HG03457 (cell line): ENCODE results near the gene ITGA1.
"Not testable (repeated sequence)": the region's sequence is repeated elsewhere in the genome, so short reads cannot be mapped to it uniquely, and the experiment has no call there.

Source experiments
- ATAC-seq: cut with Tn5 transposase; IDR thresholded peaks from one replicate; pipeline ENCODE4 v1.9.1; 2021; ENCODE audit warnings: moderate number of reproducible peaks; ENCODE audit not compliant: unreplicated experiment

ITGA1 gene

DNA sequence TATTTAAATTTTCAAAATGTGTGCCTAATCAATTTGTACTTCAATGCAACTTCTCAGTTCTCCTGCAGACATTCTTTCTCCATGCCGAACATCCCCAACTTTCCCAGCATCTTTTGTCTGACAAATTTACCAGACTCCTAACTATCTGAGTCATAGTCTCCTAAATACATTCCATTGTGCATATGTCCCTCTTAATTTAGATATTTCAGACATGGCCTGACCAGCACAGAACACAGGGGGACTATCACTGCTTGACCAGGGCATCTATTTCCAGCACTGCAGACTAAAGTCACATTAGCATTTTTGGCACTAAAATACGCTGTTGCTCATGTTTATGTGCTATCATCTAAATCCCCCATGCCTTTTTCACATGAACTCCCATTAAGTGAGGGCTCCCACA is 71.9 kb downstream of the ITGA1 start:
- ATAC-seq: no peak

DNA sequence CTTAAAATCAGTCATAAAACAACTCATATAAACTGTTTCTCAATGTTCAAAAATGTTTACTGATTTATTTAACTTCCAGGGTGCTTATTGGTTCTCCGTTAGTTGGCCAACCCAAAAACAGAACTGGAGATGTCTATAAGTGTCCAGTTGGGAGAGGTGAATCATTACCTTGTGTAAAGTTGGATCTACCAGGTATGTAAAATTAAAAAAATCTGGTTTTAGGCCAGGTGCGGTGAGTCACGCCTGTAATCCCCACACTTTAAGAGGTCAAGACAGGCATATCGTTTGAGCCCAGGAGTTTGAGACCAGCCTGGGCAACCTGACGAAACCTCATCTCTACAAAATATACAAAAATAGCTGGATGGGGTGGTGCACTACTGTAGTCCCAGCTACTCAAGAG is 73.7 kb downstream of the ITGA1 start:
- no peak for ATAC-seq

DNA sequence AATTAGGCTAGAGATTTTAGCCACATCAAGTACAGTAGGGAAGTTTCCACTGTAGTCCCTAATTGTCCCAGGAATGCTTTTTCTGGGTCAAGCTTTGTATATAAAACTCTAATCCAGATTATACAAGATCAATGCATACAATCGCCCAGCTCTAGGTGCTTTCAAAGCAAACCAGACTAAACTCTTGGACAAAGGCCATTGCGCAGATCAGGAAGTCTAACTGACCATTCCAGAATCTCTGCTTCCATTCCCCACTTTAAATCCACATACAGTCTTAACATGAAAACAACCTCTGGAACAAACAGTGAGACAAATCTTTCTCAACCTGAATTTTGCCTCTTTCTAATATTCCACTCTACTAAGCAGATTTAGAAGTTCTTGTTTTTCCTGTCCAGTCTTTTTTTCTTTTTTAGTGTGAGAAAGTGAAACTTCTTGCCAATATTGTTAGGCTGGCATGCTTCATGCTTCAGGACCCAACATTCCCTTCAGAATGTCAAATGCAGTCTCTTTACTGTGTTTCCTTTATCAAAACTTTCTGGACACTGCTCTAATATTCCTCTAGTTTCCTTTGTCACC is 76.1 kb downstream of the ITGA1 start:
- no peak for ATAC-seq

DNA sequence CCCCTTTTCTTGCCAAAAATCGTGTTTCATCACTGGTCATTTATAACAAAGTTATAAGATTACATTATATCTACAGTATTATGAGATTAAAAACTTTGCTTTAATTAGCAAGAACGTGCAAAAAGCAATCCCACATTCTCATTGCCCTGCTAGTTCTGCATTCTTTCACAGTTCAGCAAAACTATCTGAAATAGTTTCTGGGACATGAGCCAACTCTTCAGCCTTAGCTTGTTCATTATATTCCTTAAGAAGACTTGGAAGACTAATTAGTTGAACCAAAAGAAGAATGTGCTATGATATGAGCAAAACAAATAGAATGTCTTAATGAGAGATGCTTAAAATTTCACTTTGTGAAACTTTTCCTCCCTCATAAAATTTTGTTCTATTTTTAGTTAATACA is 76.7 kb downstream of the ITGA1 start:
- ATAC-seq: no peak

DNA sequence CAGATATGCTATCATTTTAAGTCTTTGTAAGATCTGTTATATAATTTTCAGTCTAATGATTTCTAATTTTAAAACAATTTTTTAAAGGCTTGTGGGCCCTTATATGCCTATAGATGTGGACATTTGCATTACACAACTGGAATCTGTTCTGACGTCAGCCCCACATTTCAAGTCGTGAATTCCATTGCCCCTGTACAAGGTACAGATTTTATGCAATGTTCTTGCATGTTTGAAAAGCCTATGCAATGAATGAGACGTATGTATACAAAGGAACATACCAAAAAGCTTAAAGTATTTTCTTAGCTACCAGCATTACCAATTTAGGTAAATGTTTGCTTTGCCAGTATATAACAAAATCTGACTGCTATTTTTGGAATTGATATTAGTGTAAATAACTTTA is 77.2 kb downstream of the ITGA1 start:
- no peak for ATAC-seq

DNA sequence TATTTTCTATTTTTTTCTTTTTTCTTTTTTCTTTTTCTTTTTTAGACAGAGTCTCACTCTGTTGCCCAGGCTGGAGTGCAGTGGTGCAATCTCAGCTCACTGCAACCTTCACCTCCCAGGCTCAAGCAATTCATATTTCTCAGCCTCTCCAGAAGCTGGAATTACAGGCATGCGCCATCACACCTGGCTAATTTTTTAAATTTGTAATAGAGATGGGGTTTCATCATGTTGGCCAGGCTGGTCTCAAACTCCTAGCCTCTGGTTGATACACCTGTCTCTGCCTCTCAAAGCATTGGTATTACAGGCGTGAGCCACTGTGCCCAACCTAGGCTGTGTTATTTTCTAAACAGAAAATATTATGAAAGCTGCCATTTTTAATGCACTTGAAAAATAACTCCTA is 78.3 kb downstream of the ITGA1 start:
- not testable (repeated sequence) for ATAC-seq

DNA sequence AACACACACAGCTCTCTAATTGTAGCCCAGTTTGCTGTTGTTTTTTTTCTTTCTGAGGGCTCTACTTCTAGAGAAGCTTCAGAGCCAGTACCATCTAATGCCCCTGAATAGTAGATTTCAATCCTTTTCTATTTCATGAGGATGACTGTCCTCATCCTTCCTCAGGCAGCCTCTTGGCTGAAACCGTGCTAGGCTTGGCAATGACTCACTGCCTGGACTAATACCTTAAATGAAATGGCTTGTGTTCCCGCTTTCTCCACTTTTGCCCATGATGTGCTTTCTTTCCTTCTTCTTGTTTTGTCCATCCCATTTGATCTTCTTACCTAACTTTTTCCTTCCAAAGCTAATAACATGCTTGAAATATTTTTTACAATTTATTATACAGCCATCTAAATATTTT is 80.1 kb downstream of the ITGA1 start:
- ATAC-seq: no peak

DNA sequence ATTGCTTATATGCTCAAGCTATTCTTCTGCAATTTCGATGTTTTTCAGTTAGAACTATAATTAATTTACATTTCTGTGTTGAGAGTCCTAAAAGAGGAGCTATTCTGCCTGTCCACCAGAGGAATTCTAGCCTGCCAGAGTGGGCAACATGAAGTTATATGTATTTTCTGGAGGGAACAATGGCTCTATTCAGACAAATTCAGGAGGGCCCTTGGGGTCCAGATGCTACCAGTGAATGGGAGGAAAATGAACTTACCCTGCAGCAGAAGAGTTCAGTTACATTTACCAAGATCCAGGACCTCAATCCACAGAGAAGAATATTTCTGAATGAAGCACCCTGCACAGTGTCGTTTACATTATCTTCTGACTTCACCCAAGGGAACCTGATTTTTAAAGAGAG is 80.7 kb downstream of the ITGA1 start:
- ATAC-seq: no peak

DNA sequence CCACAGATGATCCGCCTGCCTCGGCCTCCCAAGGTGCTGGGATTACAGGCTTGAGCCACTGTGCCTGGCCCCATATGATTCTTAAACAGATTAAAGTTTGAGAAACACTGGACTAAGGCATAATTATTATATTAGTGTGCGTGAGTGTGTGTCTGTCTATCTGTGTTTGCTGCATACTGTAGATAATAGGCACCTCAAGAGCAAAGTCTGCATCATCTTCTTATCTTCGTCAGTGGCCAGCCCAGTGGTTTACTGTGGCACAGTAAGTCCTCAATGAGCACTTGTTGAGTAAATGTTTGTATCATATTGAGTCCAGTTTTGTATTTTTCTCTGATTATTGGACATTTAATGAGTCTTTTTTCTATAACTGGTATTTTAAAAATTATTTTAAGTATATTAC is 81.7 kb downstream of the ITGA1 start:
- ATAC-seq: no peak

DNA sequence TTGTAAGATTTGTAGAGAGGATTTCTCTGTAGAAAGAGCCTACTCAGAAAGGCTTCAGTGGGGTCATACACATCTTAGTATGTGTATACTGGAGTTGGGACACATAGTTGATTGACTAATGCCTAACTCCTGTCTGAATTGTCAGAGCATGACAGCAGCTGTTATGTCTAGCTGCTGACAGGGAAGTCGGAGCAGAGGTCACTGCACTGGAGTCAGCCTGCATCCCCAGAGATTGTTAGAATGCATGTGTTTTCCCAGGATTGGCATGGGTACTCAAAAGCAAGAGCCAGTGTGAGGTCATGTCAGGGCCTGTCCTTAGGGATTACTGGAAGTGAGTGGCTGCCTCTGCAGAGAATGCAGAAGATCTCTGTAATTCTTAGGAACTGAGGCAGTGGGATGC is 82.7 kb downstream of the ITGA1 start:
- ATAC-seq: no peak

DNA sequence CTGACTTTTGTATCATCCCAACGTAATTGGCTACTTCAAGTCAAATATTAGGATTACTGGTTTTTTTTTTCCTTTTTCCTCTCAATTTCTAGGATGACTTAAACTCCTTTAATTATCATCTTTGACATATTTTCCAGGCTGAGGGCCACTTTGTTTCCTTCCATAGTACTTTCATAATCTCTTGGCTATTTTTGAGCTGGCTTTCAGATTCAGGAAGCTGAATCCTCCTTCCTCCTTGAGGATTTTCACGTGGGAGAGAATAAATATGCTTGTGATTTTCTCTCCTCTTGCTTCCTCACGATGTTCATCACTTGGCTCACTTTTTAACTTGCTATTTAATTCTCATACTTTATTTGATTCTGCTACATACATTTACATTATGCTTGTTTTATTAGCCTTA is 88.1 kb downstream of the ITGA1 start:
- no peak for ATAC-seq

DNA sequence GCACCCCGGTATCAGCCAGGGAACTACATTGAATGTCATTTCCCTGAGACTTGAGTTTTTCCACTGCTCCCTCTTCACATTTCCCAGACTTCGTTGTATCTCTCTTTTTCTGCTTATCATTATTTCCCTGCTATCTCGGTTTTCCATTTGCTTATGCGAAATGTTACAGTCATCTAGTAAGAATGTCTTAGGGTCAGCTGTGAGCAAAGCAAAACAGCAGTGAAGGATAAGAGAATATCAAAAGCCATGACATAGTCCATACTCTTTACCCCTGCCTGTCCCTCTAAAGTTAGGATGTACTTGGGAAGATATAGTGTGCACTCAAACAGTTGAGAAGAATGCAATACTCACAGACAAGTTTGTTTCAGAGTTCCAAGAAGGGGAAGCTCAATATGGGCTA is 88.7 kb downstream of the ITGA1 start:
- ATAC-seq: no peak

DNA sequence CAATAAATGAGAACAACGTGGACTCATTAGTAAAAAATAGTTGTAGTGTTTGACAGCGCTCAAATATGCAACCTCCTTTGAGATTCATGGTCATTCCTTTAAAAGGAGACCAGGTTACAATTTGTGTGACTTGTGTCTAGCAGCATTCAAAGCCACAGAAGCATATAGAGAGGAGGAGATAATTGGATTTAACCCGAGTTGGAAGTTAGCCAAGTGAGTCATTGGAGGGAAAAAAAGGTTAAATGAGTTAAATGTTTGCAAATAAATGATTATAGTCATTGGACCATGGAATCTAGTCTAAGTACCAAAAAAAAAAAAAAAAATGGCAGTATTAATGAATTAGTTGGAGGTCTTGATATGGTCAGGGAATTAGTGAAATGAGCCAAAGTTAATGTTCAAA is 90.9 kb downstream of the ITGA1 start:
- ATAC-seq: no peak

DNA sequence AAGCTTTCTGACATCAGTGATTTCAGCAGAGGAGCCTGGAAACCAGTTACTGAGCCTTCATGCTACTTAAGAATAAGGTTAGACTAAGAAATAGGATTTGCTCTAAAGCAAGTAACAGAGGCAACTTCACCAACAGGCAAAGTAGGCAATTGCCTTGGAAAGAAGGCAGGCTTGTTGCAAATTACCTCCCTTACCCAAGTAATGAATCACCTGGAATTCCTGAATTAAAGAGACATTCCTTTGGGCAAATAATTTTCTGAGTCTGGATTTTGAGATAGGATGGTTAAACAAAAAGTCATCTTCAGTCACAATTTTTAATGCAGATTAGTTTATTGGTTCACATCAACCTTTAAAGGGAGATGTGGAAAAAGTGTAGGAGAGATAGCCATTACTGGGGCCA is 92.8 kb downstream of the ITGA1 start:
- no peak for ATAC-seq

DNA sequence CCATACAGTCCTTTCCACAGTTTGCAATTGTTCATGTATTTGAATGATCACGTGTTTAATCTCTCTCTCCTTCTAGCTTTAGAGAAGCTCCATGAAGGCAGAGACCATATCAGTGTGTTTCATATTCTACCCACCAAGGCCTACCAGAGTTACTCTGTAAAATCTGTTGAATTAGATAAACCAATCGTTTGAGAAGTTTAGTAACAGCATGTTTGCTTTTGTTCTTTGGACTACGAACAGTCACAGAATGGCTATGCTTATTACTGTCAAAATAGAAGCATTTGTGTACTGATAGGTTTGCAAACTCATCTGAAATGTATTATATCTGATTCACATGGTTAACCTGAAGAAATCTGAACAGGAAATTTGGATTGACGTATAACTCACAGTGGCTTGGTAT is 93.8 kb downstream of the ITGA1 start:
- no peak for ATAC-seq

DNA sequence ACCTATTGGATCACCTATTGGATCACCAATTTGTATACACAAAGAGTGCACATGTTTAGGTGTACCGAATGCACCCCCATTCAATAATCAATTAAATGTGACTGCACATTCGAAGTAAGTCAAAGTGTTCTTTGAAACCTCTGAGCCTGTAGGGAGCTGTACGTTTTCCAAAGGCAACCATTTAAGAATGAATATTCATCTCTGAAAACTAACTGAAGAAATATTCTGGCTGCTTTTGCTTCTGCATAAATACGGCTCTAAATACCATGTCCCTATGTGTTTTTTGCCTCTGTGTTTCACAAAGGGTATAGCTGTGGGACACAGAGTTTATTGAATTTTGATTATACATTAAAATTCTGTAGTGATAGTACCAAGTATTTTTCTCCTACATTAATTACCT is 95.4 kb downstream of the ITGA1 start:
- ATAC-seq: no peak

DNA sequence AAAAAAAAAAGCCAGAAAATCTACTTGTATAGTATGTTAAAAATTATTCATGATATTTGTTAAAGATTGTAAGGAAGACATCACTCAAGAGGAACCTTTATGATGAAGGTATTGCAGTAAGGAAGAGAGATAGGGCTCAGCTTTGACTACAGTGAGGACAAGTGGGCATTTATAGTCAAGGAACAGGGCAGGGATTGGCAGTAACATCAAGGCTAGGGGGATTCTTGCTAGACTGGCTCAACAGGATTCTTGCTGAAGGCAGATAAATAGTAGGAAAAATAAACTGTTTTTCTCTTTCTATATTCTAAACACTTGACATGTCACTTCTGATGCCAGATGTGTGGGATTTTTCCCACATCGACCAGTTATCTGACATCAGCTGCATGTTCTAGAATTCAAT is 96.7 kb downstream of the ITGA1 start:
- ATAC-seq: no peak

DNA sequence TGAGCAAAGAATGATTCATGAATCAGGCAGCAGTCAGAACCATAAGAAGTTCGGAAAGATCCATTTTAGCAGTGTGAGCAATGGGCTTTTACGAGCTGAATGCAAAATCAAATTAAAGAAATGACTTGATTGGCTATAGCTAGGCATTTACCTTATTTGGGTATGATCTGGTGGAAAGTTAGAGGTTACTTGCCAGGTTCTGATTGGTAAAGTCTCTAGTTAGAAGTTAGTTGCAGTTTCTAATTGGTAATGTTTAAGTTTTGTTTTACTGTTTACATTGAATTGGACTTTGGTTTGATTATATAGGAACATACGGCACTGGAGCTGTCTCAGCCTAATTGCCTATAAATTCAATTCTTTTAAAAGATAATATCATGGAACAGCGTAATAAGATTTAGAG is 97.9 kb downstream of the ITGA1 start:
- ATAC-seq: no peak

DNA sequence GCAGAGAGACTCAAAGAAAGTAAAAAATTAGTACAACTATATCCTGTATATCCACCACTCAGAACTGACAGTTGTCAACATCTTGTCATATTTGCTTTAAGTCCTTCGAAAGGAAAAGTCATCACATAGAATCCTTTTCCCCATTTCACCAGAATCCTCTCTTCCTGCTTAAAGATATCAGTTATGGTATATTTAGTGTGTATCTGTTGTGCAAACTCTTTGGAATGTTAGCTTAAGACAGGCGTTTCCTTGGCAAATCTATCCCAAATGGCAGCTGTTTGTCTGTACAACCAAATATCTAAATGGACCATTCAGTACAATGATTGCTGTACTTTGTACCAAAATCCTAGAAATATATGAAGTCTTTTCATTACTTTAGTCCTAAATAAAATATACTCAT is 98.5 kb downstream of the ITGA1 start:
- ATAC-seq: no peak

DNA sequence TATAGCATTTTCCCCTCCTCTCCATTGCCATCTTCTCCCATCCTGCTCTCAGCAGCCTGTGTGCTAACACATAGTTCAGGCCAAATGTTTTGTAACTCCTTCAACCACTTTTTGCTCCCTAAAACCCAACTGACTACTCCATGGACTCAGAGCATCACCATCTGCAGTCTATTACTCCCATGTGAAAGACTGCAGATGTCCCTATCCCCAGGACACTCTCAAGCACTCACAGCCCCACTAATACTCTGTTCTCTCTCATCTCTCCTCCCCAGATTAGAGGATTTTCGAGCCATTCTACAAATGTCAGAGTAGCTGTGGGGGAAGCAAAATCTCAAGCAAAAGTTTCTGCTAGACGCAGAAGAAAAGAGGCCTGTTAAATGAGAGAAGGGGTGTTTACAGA is 99.3 kb downstream of the ITGA1 start:
- no peak for ATAC-seq

DNA sequence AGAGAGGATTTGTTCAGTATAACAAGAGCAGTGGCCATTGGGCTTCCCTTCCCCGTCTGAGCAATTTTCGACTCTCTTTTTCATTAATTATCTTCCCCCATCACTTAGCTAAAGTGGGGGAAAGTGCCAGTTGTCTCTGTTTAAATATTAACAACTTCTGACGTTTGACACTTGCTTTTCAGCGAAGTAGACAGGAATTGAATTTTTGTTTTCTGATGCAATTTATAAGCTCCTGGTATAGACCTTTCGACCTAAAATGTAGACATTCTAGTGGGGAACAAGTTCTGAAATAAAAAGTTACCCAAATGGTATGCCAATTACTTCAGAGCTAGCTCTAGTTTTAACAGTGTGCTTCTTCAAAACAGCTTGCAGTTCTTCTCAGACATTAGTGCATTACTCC is 100.6 kb downstream of the ITGA1 start:
- no peak for ATAC-seq

DNA sequence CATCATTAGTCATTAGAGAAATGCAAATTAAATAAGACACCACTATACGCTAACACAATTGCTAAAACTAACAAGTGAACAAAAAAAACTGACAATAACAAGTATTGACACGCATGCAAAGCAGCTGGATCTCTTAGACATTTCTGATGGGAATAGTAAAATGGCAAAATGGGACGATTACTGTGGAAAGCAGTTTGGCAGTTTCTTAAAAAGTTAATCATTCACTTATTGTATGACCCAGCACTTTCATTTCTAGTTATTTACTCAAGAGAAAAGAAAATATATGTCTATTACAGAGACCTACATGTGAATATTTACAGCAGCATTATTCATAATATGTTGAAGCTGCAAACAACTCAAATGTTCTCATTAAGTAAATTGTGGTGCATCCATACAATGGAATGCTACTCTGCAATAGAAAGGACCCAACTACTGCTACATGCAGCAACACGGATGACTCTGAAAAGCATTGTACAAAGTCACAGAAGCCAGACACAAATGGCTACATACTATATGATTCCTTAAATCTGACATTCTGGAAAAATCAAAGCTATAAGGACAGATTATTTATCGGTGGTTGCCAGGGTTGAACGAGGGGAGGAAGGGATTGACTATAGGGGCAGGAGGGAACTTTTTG is 104.6 kb downstream of the ITGA1 start:
- no peak for ATAC-seq

DNA sequence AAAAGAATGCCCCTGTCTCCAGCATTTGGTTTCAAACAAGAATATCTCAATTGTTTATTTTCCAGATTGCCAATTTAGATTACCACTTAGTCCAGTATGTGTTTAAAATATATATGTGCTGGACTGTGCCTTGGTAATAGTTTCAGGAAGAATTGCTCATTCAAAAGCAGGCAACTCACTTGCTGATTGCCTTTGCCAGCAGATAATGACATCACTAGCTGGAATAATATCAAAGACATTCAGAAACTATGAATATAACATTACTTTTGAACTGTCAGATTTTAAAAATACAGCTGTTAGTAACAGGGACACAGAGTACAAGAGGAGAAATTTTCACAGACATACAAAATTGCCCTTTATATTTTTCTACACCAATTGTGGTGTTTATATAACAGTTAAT is 105.4 kb downstream of the ITGA1 start:
- ATAC-seq: no peak
